ENCODE results near the gene FANCI.

DNA sequence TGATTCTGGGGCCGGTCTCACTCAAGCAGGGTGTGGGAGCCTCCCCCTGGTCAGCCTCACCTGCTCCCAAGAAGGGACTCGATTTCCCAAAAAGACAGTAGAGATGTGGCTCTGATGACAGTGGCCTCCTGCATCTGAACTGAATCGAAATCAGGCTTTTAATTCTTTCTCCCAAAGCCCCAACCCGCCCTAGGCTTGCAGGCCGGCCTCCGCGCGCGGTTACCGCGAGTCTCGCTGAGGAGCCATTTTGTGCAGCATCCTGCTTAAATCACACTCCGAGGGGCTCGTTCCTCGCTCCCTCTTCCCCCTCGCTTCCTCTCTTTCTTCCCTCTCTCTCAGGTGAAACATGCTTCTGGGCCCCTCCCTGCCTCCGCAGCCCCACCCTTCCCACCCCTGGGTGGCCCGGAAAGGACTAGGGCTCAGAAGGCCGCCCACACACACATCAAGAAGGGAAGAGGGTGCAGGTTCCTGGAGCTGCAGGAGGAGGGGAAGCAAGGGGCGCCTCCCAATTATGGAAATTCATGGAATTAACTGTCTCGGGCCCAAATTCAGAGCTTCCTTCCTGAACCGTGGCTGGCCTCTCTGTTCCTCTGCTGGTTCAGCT is 121.8 kb downstream of the FANCI start:
- no peak for TF ChIP-seq POLR2AphosphoS5 (IDR thresholded peaks at IDR 0.05; ENCODE audit: low read depth, low read length)
- TF ChIP-seq, protein P1, sequence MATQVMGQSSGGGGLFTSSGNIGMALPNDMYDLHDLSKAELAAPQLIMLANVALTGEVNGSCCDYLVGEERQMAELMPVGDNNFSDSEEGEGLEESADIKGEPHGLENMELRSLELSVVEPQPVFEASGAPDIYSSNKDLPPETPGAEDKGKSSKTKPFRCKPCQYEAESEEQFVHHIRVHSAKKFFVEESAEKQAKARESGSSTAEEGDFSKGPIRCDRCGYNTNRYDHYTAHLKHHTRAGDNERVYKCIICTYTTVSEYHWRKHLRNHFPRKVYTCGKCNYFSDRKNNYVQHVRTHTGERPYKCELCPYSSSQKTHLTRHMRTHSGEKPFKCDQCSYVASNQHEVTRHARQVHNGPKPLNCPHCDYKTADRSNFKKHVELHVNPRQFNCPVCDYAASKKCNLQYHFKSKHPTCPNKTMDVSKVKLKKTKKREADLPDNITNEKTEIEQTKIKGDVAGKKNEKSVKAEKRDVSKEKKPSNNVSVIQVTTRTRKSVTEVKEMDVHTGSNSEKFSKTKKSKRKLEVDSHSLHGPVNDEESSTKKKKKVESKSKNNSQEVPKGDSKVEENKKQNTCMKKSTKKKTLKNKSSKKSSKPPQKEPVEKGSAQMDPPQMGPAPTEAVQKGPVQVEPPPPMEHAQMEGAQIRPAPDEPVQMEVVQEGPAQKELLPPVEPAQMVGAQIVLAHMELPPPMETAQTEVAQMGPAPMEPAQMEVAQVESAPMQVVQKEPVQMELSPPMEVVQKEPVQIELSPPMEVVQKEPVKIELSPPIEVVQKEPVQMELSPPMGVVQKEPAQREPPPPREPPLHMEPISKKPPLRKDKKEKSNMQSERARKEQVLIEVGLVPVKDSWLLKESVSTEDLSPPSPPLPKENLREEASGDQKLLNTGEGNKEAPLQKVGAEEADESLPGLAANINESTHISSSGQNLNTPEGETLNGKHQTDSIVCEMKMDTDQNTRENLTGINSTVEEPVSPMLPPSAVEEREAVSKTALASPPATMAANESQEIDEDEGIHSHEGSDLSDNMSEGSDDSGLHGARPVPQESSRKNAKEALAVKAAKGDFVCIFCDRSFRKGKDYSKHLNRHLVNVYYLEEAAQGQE (IDR thresholded peaks at IDR 0.05; ENCODE audit: insufficient read depth in 1 of 2, low read depth in 2 of 2, low read length in 2 of 2): no peak
- TF ChIP-seq TAF1 (IDR thresholded peaks at IDR 0.05; ENCODE audit: borderline replicate concordance, insufficient read depth, low read length): no peak
- TF ChIP-seq SIN3A (IDR thresholded peaks at IDR 0.05; ENCODE audit: borderline replicate concordance, insufficient read depth, low read length): no peak
- TF ChIP-seq FOXP2 (optimal IDR thresholded peaks at IDR 0.05; ENCODE audit: borderline replicate concordance, extremely low read depth, extremely low read length, insufficient read depth): no peak
